ENCODE measurements around the gene PVALEF.
"Not testable (repeated sequence)": the region's sequence is repeated elsewhere in the genome, so short reads cannot be mapped to it uniquely, and the experiment has no call there.

PVALEF gene

GRCh38 chr17:81221842-81222619 is 56.7 kb downstream of the PVALEF start:
- DNase-seq = no peak

- DNase-seq = no peak
These were observed 57.3 kb downstream of the PVALEF start for GRCh38 chr17:81222620-81222905.

GRCh38 chr17:81222906-81223761 is 57.8 kb downstream of the PVALEF start, which contains the start of gene CEP131:
Gene CEP131 (minus strand): TSS chr17:81222965. CDS start chr17:81220056, 2,909 bp downstream.
- DNase-seq = peak; percentile 91 to 95

GRCh38 chr17:81223762-81224130 is 58.4 kb downstream of the PVALEF start:
- no peak for DNase-seq

- DNase-seq = not testable (repeated sequence)
These were observed 62.3 kb downstream of the PVALEF start for GRCh38 chr17:81227630-81228029.

- no peak for DNase-seq
These were observed 63.1 kb downstream of the PVALEF start for GRCh38 chr17:81228420-81228819.

- DNase-seq = no peak
These were observed 63.7 kb downstream of the PVALEF start for GRCh38 chr17:81228834-81229665.

GRCh38 chr17:81229666-81229920 is 64.3 kb downstream of the PVALEF start:
- DNase-seq = no peak

- DNase-seq = no peak
These were observed 64.9 kb downstream of the PVALEF start for GRCh38 chr17:81230043-81230820.

GRCh38 chr17:81231121-81231645 is 65.9 kb downstream of the PVALEF start:
- DNase-seq = no peak

GRCh38 chr17:81231766-81232581 is 66.7 kb downstream of the PVALEF start:
- DNase-seq = no peak

Measured in SW 1271 (cell line).